ENCODE results near the gene CFAP70. TPM values are rescaled to one million over a fixed set of nuclear protein-coding genes. Genes with fewer than 3 reads are reported as not detected.

Gene CFAP70
- total and polyA plus RNA-seq, 2 of the 8 experiments (the other 6 are each of a cell fraction or from before 2014, with no cell fraction given): 0.21 to 0.30 TPM

- H3K4me2 ChIP-seq (ENCODE audit: insufficient read depth in 1 of 2, low read depth in 2 of 2, low read length in 2 of 2): no peak overlapping the region
- no peak overlapping the region for H2AFZ ChIP-seq (ENCODE audit: low read length)
- H3K23me2 ChIP-seq (ENCODE audit: low read depth, low read length): no peaks in the 10 kb centered on the region
- no peaks in the 10 kb centered on the region for H3K9me3 ChIP-seq (ENCODE audit: insufficient read depth in 2 of 2, low read depth in 1 of 2, low read length in 1 of 2)
- H2BK15ac ChIP-seq (ENCODE audit: low read length): no peak overlapping the region
- H4K5ac ChIP-seq (ENCODE audit: insufficient read length, low read depth, low read length): no peak overlapping the region
- no peaks in the 10 kb centered on the region for H3K27me3 ChIP-seq (replicated peaks in 1 of 4; ENCODE audit: control insufficient read depth in 3 of 4, extremely low read depth in 1 of 4, insufficient read depth in 3 of 4, low read length in 3 of 4)
- H3K56ac ChIP-seq (replicated peaks; ENCODE audit: insufficient read length, low read depth, low read length): no peak overlapping the region
- WGBS, 2 experiments (ENCODE audit: extremely low coverage in 1 of 2, insufficient coverage in 1 of 2, insufficient read length in 1 of 2, insufficient replicate concordance in 2 of 2, low coverage in 1 of 2, low lambda C conversion rate in 2 of 2, missing lambda C conversion rate in 1 of 2): 76% methylated on average over 6 of the region's 6 CpGs; no CpG with 5 or more reads in 1 of the 2 experiments
- no peak overlapping the region for H3K18ac ChIP-seq (ENCODE audit: extremely low read depth, low read length)
- ChIA-PET CTCF (ENCODE audit: partially characterized antibody) (interaction anchor here (0.6 to 1.5 kb wide), 2 partner anchors 10 to 24 kb away, joined by 3 to 6 read pairs; no protein-coding TSS in a partner anchor), POLR2A (ENCODE audit: partially characterized antibody) (interaction anchor here (0.6 to 1.4 kb wide), 5 partner anchors 9 to 90 kb away, joined by 3 to 6 read pairs (median 3); partner anchors contain the start of gene DNAJC9)
- no peak overlapping the region for H4K91ac ChIP-seq (replicated peaks; ENCODE audit: insufficient read length, low read length)
- H2BK12ac ChIP-seq (ENCODE audit: low read depth, low read length): no peak overlapping the region
- no peak for DNase-seq (ENCODE audit: low read depth in 1 of 2, low spot score in 2 of 2)
- FAIRE-seq: no peak
- no peak overlapping the region for H3K4ac ChIP-seq (replicated peaks; ENCODE audit: insufficient read length, low read depth, low read length)
- no peak overlapping the region for H3K4me3 ChIP-seq (ENCODE audit: extremely low read depth in 1 of 4, insufficient read depth in 2 of 4, low read depth in 3 of 4, low read length in 4 of 4)
- peaks cover 2 to 3% of the 10 kb centered on the region in 2 experiments for H4K20me1 ChIP-seq (replicated peaks in 1 of 2; ENCODE audit: control insufficient read depth in 1 of 2, insufficient read depth in 2 of 2, low read length in 2 of 2)
- no peak overlapping the region for H2BK20ac ChIP-seq (ENCODE audit: low read length)
- H3K23ac ChIP-seq (ENCODE audit: insufficient read length): no peak overlapping the region
- no peak overlapping the region for H3K14ac ChIP-seq (ENCODE audit: insufficient read length)
- no peak overlapping the region for H4K8ac ChIP-seq (ENCODE audit: extremely low read depth, insufficient read depth, low read length)
- H3K36me3 ChIP-seq (ENCODE audit: control insufficient read depth in 2 of 4, insufficient read depth in 4 of 4, low read length in 3 of 4): peaks cover 0 to 9% (median 4%) of the 10 kb centered on the region in 4 experiments; a peak in 2 of 8 replicates
- H3K27ac ChIP-seq (ENCODE audit: low read depth, low read length): no peak overlapping the region
- no peak overlapping the region for H3K9ac ChIP-seq (replicated peaks in 1 of 4; ENCODE audit: extremely low read depth in 1 of 4, low read depth in 3 of 4, low read length in 3 of 4)
- H2BK5ac ChIP-seq (ENCODE audit: low read depth, low read length): no peak overlapping the region
- H3K79me2 ChIP-seq (ENCODE audit: control insufficient read depth in 1 of 2, insufficient read depth in 2 of 2, low read length in 2 of 2): no peaks in the 10 kb centered on the region
- no peak overlapping the region for H2BK120ac ChIP-seq (replicated peaks; ENCODE audit: low read depth, low read length)
- H3K4me1 ChIP-seq (replicated peaks in 1 of 4; ENCODE audit: control insufficient read depth in 3 of 4, insufficient read depth in 4 of 4, low read length in 3 of 4): no peaks in the 10 kb centered on the region
- no peaks in the 10 kb centered on the region for H3K79me1 ChIP-seq (ENCODE audit: low read depth, low read length)
- H2AK5ac ChIP-seq (ENCODE audit: low read depth, low read length): no peak overlapping the region
- no peak for TF ChIP-seq MAX (IDR thresholded peaks at IDR 0.05)
- TF ChIP-seq BCL11A (IDR thresholded peaks at IDR 0.05; ENCODE audit: low read depth in 2 of 2, low read length in 2 of 2): no peak
- TF ChIP-seq SAP30 (IDR thresholded peaks at IDR 0.05; ENCODE audit: insufficient read depth, insufficient replicate concordance, low read length): no peak
- no peak for TF ChIP-seq CTCF (IDR thresholded peaks at IDR 0.05; ENCODE audit: control extremely low read depth in 1 of 3, insufficient read depth in 1 of 3, low read depth in 1 of 3, low read length in 3 of 3)
- no peak for TF ChIP-seq POU5F1 (IDR thresholded peaks at IDR 0.05; ENCODE audit: low read depth, low read length)
- TF ChIP-seq CHD1 (IDR thresholded peaks at IDR 0.05; ENCODE audit: low read depth, low read length): no peak
- TF ChIP-seq EGR1 (IDR thresholded peaks at IDR 0.05; ENCODE audit: borderline replicate concordance, low read depth, low read length): no peak
- no peak for TF ChIP-seq RXRA (IDR thresholded peaks at IDR 0.05; ENCODE audit: insufficient read depth, low read depth, low read length)
- TF ChIP-seq CHD2 (IDR thresholded peaks at IDR 0.05; ENCODE audit: low read length): no peak
- no peak for TF ChIP-seq SIX5 (IDR thresholded peaks at IDR 0.05; ENCODE audit: low read depth, low read length)
Measured at GRCh38 chr10:73229567-73229966, 129.1 kb downstream of the CFAP70 start.
